Endothelial cell of hepatic sinusoid (primary cell): ENCODE data around the gene CAPZA2.
"Not testable (repeated sequence)": the region's sequence is repeated elsewhere in the genome, so short reads cannot be mapped to it uniquely, and the experiment has no call there.

ENCODE experiments used
- in situ Hi-C: cut with HindIII; loops from 2 replicates; pipeline ENCODE4 v1.10.0; 2017; ENCODE audit warnings: low sequenced_read_pairs

The CAPZA2 gene

DNA sequence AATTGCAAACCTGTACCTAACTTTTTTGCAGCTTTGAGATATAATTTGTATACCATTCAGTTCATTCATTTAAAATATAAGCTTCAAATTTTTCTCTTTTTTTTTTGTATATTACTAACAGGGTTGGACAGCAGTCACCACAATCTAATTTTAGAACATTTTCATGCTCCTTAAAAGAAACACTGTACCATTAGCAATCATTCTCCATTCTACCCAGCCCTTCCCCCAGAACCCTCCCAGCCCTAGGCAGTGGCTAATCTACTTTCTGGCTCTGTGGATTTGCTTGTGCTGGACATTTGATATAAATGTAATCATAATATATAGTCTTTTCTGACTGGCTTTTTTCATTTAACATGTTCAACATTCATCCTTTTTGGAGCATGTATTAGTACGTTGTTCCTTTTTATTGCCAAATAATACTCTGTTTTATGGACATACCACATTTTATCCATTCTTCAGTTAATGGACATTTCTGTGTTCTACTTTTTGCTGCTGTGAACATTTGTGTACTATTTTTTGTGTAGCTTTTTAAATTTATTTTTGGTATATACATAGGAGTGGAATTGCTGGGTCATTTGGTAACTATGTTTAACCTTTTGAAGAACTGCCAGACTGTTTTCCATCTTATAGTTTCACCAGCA is 50.0 kb downstream of the CAPZA2 start:
- in situ Hi-C loops: loop anchor here (10.0 kb wide), 1 partner anchor 392 kb away; no protein-coding TSS in a partner anchor

DNA sequence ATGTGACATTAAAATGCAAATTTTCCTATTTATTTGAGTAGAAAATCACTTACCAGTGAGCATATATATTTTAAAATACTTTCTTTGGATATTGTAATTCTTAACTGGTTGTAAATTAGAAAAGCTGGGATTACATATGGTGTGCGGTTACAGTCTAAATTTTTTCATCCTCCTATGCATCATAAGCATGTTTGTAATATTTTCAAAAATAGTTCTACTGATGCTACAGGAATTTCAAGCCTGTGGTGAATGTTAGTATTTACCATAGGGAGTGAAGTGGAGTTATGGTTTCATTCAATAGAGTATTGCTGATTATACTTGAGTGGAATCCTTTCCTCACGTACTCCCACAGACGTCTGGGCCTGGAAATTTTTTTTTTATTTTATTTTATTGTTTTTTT is 56.3 kb downstream of the CAPZA2 start:
- in situ Hi-C loops: loop anchor here (10.0 kb wide), 1 partner anchor 386 kb away; no protein-coding TSS in a partner anchor

DNA sequence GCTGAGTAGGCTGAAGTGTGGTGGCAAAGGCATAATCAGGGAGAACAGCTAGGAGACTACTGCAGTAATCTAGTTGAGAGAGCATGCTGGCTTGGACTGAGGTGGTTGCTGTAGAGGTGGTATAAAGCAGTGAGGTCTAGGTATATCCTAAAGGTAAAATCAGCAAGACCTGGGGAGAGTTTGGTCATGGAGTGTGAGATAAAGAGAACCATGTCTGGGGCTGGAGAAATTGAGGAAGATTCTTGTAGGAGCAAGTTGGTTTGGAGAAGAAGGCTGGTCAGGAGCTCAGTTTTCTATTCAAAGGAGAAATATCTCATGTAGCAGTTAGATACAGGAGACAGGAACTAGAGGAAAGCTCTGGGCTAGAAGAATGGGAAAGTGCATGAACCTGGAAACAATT is 58.0 kb downstream of the CAPZA2 start:
- in situ Hi-C loops: no loop called here

DNA sequence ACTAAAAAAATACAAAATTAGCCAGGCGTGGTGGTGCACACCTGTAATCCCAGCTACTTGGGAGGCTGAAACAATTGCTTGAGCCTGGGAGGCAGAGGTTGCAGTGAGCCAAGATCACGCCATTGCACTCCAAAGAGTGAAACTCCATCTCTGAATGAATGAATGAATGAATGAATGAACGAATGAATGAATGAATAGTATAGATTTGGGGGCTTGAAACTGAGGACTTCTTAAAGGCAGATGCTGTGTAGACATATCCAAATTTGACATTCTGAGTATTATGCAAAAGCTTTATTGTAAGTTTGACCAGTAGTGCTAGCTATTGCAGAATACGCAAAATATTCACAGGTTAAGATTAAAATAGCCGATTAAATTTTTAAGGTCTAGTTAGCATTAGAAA is 60.2 kb downstream of the CAPZA2 start:
- in situ Hi-C loops: no loop called here

DNA sequence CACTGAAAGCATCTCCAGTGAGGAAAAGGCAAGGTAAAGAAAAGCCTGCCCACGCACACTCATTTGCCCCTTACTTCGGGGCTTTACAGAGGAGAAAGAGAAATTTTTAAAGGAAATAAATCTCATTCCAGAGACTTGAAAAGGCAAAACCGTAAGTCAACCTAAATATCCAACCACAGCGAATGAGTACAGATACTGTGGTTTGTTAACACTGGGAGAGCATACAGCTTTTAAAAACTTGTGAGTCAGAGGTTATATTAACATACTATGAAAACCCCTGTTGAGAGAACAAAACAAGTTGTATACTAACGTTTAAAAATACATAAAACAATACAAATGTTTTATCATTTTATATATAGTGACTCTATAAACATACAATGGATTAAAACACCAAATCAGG is 62.4 kb downstream of the CAPZA2 start:
- in situ Hi-C loops: loop anchor here (5.0 kb wide), 1 partner anchor 73 kb away; no protein-coding TSS in a partner anchor

DNA sequence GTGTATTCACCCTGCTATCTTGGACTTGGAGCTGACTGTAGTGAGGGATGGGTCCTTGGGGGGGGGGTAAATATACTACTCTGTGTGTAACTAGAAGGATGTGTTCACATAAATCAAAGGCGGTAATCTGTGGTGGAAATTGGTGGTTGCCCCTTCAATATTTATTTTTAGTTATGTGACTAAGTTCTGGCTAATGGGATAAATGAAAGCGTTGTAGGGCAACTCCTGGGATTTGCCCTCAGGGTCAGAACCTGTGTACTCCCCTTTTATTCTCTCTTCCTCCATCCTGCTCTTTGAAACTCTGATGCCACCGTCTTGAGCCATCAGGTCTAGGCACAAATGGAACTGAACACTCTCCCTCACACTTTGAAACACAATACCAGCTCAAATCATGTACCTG is 66.6 kb downstream of the CAPZA2 start:
- in situ Hi-C loops: loop anchor here (5.0 kb wide), 1 partner anchor 68 kb away; no protein-coding TSS in a partner anchor

DNA sequence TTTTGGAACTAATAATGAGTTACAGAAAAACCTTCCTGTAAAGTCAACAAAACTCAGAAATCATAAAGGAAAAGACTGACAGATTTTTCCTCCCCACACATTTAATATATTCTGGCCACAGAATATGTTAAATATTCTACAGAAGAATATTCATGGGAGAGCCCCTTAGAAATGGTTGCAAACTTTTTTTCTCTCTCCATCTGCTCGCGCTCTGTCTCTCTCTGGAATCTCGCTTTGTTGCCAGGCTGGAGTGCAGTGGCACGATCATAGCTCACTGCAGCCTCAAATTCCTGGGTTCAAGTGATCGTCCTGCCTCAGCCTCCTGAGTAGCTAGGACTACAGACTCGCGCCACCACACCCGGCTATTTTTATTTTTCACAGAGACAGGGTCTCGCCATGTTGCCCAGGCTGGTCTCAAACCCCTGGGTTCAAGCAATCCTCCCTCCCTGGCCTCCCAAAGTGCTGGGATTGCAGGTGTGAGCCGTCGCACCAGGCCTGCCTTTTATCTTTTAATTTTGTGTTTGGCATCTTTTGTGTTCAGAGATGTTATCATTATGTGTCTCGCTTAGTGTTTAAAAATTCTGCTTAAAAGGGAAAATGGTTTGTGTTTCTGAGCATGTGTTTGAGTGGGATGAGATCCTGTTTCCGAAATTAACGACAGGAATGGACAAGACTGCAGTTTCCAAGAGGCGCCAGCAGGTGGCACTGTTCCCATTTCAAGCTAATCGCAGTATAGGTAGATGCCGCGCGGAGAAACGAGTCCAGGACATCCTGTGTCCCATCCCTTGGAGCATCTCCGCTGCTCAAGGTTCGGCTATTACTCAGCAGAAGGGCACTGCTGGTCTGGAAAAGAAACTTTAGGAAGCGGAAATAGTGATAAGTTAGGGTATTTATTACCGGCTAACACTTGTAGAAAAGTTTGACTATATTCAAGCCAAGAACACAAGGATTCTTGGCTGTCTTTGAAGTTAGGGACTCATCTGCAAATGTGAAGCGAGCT is 67.8 kb downstream of the CAPZA2 start:
- in situ Hi-C loops: loop anchor here (5.0 kb wide), 1 partner anchor 67 kb away; no protein-coding TSS in a partner anchor

DNA sequence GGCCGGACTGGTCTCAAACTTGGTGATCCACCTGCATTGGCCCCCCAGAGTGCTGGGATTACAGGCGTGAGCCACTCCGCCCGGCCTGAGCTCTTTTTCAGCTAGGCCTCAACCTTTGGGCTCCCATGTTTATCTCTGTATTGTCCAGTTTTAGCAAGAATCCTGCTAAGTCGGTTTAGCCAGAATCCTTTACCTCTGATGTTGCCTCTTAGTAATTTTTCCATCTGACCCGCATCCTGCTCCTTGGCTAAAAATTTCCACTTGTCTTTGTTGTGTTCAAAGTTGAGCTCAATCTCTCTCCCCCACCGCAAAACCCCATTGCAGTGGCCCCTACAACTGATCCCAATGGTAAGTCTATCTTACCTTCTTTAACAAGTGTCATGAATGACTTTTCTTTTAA is 70.2 kb downstream of the CAPZA2 start:
- in situ Hi-C loops: no loop called here

DNA sequence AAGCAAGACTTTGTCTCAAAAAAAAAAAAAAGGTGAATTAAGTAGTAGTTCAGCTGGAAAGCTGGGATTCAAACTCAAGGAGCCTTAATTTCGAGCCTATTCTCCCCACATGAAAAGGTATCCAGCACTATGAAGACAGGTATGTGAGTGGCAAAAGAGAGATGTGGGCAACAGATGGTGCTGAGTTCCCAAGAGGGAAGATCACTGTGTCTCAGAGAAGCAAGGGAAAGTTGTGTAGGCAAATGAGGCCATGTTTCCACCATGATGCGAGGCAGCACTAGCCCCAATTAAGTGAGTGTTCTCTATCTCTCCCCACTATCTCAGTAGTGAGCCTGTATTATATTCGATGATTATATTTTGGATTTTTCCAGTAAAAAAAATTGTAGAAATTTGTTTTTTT is 71.1 kb downstream of the CAPZA2 start:
- in situ Hi-C loops: no loop called here

DNA sequence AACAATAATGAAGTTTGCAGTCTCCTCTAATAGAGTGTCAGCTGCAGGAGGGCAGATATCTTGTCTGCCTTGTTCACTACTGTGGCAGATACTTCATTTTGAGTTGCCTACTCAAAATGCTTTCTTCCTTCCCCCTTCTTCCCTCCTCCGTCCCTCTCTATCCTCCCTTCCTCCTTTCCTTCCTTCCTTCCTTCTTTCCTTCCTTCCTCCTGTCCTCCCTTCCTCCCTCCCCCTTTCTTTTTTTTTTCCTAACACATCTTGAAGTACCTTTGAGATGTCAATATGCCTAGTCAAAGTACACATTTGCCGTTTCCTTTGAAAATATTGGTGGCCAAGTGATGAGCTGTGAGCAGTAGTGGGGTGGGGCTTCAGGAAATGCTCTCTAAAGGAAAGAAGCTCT is 72.2 kb downstream of the CAPZA2 start:
- in situ Hi-C loops: no loop called here

DNA sequence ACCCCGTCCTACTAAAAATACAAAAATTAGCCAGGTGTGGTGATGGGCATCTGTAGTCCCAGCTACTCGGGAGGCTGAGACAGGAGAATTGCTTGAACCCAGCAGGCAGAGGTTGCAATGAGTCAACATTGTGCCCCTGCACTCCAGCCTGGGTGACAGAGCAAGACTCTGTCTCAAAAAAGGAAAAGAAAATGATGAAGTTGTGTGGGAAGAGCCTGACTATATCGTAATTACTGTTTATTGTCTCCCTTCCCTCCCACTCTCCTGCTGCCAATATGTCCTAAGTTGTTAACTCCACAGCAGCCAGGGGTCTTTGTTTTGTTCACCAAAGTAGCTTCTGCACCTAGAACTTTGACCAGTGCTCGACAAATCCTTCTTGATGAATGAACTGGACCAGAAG is 74.5 kb downstream of the CAPZA2 start:
- in situ Hi-C loops: not testable (repeated sequence)

DNA sequence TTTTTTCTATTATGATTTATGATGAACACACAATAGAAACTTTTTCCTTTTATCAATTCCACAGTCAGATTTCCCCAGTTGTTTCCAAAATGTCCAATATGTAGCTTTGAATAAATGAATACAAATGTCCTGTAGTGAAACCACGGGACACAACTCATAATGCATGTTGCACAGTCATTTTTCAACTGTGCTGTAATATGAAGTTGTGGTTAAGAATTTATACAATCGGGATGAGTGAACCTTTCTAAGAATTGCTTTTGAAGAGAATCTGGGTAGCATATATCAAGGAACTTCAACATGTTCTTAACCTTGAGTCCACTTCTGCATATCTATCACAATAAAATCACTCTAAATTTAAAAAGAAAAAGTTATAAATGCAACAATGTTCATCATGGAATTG is 76.3 kb downstream of the CAPZA2 start:
- in situ Hi-C loops: no loop called here

DNA sequence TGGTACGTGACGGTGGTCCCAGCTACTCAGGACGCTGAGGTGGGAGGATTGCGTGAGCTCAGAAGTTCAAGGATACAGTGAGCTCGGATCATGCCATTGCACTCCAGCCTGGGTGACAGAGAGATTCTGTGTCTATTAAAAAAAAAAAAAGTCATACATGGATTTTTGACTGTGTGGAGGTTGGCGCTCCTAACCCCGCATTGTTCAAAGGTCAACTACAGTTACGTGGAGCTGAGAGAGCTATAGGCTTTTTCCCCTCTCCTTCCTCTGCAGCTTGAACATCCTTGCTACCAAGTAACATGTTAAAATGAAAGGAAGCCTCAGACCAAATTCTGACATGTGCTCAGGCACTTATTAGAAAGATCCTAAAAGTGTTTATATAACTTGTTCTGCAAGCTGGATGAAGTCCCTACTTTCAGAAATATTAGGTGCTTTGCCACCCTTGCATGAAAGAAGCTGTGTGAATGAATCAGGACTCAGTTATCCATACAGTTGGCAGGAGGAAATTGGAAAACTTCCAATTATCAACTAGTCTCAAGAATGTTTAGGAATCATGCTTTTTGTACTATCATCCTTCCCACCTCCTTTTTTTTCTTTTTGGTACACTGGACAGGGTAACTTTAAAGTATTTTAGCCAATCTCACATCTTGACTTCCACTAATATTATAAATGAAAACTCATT is 78.4 kb downstream of the CAPZA2 start:
- in situ Hi-C loops: no loop called here

DNA sequence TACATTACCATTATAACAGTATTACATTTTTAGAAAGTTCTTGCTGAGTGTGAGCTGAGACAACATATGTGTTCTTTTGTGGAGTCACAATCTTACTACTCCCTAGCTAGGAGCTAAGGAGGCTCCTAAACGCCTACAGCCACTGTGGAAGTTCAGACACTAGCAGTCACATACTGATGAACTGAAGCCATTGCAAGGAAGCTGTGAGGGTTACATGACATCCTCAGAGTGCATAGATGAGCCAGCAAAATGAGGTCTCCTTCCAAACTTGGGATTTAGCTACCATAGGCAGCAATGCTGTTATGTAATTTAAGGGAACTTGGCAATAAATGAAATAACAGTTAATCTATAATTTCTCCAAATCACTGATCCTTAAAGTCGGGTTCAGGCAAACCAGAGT is 80.1 kb downstream of the CAPZA2 start:
- in situ Hi-C loops: no loop called here

DNA sequence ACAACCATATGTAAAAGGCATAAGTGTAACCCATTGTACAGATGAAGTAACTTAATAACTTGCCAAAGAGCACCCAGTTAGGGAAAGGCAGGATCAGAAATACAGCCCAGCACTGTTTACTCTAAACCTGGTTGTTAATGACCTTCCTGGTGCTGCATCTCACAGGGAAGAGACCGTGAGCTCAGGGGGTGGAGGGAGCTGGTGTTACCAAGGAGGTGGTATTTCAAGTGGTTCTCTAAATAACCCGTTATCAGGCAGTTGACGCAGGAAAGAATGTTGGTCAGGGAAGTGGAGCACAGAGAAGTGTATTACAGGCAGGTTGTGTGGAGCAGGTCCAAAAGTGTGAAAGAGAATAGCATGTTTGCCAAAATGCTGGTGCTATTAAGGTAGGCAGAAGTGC is 86.5 kb downstream of the CAPZA2 start:
- in situ Hi-C loops: no loop called here

DNA sequence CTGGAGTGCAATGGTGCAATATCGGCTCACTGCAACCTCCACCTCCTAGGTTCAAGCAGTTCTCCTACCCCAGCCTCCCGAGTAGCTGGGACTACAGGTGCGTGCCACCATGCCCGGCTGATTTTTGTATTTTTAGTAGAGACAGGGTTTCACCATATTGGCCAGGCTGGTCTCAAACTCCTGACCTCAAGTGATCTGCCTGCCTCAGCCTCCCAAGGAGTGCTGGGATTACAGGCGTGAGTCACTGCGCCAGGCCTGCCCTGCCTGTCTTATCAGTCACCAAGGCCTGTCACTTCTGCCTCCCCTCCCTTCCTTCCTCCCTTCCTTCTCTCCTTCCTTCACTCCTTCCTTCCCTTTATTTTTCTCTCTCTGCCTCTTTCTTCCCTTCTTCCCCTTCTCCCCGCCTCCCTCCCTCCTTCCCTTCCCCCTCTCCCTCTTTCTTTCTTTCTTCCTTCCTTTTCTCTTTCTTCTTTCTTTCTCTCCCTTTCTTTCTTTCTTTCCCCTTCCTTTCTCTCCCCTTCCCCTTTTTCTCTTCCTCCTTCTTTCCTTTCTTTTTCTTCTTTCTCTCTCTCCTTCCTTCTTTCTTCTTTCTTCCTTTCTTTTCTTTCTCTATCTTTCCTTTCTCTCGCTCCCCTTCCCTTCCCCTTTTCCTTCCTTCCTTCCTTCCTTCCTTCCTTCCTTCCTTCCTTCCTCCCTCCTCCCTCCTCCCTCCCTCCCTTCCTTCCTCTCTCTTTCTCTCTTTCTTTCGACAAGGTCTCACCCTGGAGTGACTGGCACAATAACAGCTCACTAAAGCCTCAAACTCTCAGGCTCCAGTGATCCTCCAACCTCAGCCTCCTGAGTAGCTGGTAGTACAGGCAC is 87.8 kb downstream of the CAPZA2 start:
- in situ Hi-C loops: no loop called here

DNA sequence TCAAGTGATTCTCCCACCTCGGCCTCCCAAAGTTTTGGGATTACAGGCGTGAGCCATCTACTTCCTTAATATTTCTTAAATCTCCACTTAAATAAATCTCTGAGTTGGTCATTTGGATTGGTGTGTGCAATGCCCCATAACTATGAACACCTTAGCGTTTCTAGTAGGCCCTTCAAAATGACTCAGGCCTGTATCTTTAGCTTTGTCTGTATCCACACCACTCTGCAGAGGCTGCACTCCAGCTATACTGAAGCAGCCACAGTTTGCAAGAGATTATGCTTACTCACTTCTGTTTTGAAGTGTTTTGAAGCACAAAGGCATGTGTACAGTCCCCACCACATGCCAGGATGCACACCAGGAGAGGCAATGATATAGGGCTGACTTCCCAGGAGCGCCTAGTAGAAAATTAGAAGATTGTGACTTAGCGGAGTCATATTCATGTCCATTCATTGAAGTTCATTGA is 88.5 kb downstream of the CAPZA2 start:
- in situ Hi-C loops: no loop called here

DNA sequence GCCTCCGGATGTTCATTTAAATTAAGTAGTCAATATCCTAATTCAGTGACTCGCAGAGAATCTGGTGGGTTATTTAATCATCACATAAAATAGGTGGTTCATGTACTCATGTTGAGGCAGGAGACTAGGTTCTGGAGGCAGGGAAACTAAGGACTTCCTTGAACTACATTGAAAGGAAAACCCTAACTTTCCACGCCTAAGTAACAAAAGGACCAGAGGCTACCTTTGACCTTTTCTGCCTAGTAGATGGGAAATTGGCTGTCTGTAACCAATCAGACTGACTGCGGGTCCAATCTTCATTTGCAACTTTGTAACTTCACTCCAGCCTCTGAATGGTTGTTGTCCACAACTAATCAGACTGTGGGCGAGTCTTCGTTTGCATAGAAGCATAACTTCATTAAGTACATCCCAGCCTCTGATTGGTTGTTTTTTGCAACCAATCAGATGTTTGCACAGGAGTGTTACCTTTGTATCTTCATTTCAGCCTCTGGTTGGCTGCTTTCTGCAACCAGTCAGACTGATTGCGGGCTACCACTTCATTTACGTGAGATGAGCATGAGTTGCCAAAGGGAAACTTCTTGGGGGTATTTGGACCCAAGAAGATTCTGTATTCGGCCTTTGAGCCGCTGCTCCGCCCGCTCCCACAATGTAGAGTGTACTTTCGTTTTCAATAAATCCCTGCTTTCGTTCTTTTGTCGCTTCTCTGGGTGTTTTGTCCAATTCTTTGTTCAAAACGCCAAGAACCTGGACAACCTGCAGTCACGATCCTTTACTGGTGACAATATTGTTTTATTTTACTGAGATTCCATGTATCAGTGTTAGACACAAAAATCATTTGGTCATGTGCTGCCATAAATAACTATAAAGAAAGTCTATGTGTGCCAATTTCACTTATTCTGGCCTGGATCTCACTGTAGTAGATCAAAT is 89.2 kb downstream of the CAPZA2 start:
- in situ Hi-C loops: no loop called here
